HUES6 (cell line): Measurements from ENCODE around the gene CASTOR1.

Experiments used
- H3K27ac ChIP-seq: 2 replicates; pipeline ENCODE4 v1.7.0; 2013; ENCODE audit warnings: low read depth, mild to moderate bottlenecking, low read length, inconsistent platforms
- H3K27me3 ChIP-seq: 2 replicates; pipeline ENCODE4 v1.6.1; 2013; ENCODE audit warnings: low read length; ENCODE audit not compliant: control insufficient read depth, insufficient read depth
- H3K36me3 ChIP-seq: 2 replicates; pipeline ENCODE4 v1.6.1; 2013; ENCODE audit warnings: low read length; ENCODE audit not compliant: control insufficient read depth, insufficient read depth
- H3K4me1 ChIP-seq: 2 replicates; pipeline ENCODE4 v1.6.1; 2013; ENCODE audit warnings: low read length; ENCODE audit not compliant: control insufficient read depth, insufficient read depth
- H3K4me3 ChIP-seq: 2 replicates; pipeline ENCODE4 v1.5.1; 2013; ENCODE audit warnings: low read depth, low read length
- H3K9ac ChIP-seq: one replicate; pipeline ENCODE4 v1.6.1; 2013; ENCODE audit warnings: mild to moderate bottlenecking, low read length
- H3K9me3 ChIP-seq: 2 replicates; pipeline ENCODE4 v1.6.1; 2013; ENCODE audit warnings: low read depth, low read length; ENCODE audit not compliant: control insufficient read depth, insufficient read depth

Gene CASTOR1

DNA sequence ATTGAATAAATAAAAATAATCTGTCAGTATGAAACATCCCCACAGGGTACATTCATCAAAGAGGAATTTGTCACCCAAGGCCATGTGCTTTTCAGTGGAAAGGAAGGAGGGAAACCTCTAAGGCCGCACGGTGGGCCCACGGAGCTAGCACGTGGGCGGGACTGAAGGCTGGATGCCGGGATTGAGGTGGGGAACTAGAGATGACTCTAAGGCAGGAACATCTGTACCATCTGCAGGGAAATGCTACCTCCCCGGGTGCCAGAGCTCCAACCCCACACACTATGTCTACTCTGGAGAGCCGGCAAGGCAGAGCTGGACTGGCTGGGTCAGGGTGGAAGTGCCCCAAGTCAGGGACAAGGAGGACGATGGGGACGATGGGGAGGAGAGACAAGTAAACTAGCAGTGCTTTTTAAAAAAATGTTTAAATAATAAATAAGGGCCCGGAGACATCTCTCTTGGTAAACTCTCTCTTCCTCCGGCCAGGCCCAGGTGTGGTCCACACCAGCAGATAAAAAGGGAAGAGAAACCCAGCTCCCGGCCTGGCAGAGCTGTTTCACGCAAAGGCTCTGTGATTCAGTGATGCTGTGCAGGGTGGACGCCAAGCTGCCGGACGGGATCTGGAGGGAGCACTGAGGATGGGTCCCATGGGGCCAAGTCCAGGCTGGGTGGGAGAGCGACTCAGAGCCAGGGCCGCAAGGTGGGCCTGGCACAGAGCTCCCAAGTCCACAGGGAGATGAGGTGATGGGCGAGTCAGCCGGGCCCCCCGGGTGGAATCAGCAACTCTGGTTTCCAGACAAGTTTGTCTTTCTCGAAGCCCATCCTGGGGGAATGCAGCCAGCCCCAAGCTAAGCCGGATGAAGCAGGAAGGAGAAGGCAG is 48.5 kb downstream of the CASTOR1 start:
- H3K4me3 ChIP-seq: no peak overlapping the region
- no peaks in the 10 kb centered on the region for H3K9me3 ChIP-seq
- no peak overlapping the region for H3K27ac ChIP-seq
- H3K27me3 ChIP-seq: peaks cover 4% of the 10 kb centered on the region; the same call in 1 of the 2 replicates
- H3K36me3 ChIP-seq: peaks cover 16% of the 10 kb centered on the region
- no peak overlapping the region for H3K9ac ChIP-seq
- peaks cover 46% of the 10 kb centered on the region for H3K4me1 ChIP-seq

DNA sequence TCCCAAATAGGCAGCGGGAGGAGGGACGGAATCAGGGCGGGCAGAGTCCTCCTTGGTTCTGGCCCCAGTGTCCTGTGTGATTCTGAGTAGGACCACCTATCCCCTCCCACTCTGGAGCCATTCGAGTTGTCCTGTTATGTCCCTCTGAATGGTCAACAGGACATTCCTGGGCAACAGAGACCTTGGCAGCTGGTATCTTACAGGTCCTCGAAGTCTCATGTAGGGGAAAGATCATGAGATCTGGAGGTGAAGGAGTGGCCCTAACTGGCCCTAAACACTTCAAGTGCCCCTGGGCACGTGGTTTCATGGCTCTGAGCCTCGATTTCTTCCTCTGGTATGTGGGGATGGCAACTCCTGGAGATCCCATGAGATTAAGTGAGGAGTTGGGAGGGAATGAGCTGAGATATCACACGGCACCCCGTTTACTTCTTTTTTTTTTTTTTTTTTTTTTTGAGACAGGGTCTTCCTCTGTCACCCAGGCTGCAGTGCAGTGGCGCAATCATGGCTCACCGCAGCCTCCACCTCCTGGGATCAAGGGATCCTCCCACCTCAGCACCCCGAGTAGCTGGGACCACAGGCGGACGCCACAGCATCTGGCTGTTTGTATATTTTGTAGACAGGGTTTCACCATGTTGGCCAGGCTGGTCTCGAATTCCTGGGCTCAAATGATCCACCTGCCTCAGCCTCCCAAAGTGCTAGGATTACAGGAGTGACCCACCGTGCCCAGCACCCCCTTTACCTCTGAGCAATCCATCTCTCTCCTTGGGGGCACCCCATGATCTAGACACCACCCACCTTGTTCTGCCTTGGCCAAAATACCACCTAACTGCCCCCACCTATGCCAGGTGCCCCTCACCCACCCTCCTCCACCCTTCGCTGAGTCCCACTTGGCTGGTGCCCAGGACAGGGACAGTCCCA is 49.6 kb downstream of the CASTOR1 start:
- Histone ChIP-seq H3K27me3 (no peaks in the 10 kb centered on the region; the same call in 1 of the 2 replicates), H3K9ac (no peak overlapping the region), H3K36me3 (peaks cover 16% of the 10 kb centered on the region), H3K4me1 (peaks cover 46% of the 10 kb centered on the region), H3K27ac (no peak overlapping the region), H3K4me3 (no peak overlapping the region), H3K9me3 (no peaks in the 10 kb centered on the region)

DNA sequence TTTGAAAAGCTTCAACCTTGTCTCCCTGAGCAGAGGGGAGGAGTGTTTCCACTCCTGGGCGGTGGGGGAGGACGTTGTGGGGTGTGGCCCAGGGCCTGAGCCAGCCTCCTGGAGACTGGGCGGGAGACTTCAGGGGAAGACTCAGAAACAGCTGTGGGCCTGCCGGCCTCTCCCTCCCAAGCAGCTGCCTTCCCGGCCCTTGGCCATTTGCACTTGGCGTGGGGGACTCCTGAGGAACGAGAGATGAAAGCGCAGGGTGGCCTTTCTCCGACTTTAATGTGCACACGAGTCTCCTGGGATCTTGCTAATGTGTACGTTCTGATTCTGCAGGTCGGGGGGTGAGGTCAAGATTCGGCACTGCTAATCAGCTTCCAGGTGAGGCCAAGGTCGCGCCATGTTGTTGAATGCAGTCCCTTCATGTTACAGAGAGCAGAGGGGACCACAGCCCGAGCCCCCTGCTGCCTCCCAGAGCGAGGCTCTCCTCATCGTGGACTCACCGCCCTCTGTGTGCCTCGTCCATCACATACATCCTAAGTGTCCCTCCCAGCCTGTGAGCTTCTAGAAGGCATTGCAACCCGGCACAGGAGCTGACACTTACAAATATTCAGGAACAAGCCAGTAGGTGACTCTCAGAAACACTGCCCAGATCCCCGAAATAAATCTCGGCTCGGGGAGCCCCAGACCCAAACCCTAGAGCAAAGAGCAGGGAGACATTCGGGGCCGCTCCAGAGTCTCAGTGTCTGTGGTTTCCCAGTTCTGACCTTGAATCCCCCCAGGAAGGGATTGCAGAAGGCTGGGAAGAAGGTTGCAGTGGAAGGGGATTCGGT is 50.4 kb downstream of the CASTOR1 start:
- Histone ChIP-seq H3K9ac (no peak overlapping the region), H3K9me3 (no peaks in the 10 kb centered on the region), H3K4me1 (peaks cover 47% of the 10 kb centered on the region), H3K4me3 (no peak overlapping the region), H3K27me3 (no peaks in the 10 kb centered on the region), H3K27ac (no peak overlapping the region), H3K36me3 (peaks cover 16% of the 10 kb centered on the region)

DNA sequence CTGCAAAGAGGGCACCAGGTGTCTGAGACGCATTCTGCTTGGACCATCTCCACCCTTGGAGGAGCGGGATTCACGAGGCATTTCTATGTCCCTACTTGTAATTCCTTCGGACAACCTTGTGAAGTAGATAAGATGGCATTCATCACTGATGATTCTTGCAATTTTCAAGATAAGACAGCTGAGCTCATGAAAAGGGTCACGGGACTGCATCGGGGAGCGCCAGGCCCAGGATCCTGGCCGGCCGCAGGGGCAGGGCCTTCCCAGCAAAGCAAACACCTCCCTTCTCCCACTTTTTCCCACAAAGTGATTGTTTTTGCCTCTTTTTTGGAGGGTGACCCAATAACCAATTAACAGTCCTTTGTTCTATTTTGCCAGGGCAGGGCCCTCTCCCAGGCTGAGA is 51.2 kb downstream of the CASTOR1 start:
- Histone ChIP-seq H3K27ac (no peak overlapping the region), H3K9ac (no peak overlapping the region), H3K4me1 (peaks cover 47% of the 10 kb centered on the region), H3K27me3 (no peaks in the 10 kb centered on the region), H3K4me3 (no peak overlapping the region), H3K36me3 (peaks cover 9% of the 10 kb centered on the region; the same call in 1 of the 2 replicates), H3K9me3 (no peaks in the 10 kb centered on the region)

DNA sequence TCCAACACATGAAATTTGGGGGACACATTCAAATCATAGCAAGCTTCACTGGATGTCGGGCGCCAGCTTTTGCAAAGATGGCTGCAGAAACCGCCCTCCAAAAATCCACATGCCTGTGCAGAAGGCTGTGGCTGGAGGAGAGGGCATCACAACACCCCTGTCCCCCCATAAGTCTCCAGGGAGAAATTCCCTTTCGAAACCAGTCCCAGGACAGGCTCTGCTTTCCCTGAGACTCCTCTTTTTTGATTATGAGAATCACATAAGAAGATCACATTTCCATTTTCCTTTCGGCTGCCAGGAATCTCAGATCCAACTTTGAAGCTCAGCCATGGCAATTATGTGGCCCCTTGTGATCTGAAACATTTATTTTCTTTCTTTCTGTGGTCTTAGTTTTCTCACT is 52.4 kb downstream of the CASTOR1 start:
- Histone ChIP-seq H3K4me1 (peaks cover 50% of the 10 kb centered on the region), H3K9ac (no peak overlapping the region), H3K27me3 (no peaks in the 10 kb centered on the region), H3K36me3 (0 out of 2 replicates have a peak, but pooled peaks cover 2% of the 10 kb centered on the region), H3K9me3 (no peaks in the 10 kb centered on the region), H3K27ac (no peak overlapping the region), H3K4me3 (no peak overlapping the region)

DNA sequence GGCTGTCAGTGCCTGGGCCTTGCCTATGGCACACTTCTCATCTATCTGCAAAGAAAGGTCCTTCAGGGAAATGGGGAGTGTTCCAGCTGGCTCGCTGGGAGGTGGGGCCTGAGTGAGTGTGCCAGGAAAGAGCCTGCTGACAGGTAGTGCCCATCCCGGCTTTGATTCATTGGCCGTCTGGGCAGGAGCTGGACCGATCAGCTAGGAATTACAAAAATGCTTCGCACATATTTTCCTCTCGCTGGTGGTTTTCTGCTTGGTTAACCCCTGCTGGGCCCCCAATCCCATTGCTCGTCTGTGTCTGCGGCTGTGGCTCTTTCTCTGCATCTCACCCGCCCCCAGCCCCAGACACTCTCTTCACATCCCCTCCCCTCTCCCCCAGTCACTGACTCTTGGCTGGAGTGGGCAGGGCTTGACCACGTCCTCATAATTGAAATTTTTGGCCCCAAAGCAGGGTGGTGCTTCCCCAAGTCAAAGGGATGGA is 53.6 kb downstream of the CASTOR1 start:
- Histone ChIP-seq H3K4me3 (no peak overlapping the region), H3K4me1 (peaks cover 45% of the 10 kb centered on the region), H3K27me3 (no peaks in the 10 kb centered on the region), H3K27ac (no peak overlapping the region), H3K9me3 (no peaks in the 10 kb centered on the region), H3K36me3 (no peaks in the 10 kb centered on the region), H3K9ac (peak overlapping the region; percentile 17)
